NCI-H2196 treated with DMSO at 0.1 percent for 48 hours (cell line): ENCODE data around the gene GGA3.

ENCODE experiments used
- DNase-seq: peaks from one replicate; lab custom pipeline; 2025; ENCODE audit not compliant: unreplicated experiment; lab: John Stamatoyannopoulos, UW

Gene GGA3

DNA sequence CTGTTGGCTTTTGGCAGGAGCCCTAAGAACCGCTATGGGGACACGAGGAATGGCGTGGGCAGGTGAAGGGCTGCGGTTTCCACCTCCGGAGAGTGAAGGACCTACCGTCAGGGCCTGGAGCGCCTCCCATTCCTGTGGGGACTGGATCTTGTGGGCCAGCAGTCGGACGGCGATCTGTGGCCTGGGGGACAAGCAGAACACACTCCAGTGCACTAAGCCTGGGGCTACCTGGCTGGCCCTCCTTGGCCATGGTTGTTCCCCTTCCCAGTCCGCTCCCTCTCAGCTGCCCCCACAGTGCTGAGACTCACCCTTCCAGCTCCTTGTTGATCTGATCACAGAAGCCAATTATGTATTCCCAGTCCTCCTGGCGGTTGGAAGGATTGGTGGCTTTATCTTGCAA is 15.0 kb downstream of the GGA3 start:
- no peak for DNase-seq

DNA sequence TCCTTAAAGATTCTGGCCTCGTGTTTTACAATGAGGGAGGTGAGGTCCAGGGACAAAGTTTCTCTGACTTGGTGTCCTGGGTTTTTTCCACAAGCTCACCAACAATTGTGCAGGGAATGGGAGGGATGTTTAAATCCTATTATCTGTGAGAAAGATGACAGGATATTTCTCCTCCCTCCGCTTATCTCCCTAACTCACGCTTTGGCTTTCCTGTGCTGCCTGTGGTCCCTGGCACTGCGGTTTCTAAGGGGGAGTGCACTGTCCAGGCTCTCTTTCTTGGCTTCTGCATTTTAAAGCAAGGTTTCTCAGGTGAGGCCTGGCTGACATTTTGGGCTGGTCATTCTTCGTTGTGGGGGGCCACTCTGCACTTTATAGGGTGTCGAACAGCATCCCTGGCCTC is 16.4 kb downstream of the GGA3 start:
- DNase-seq = no peak

DNA sequence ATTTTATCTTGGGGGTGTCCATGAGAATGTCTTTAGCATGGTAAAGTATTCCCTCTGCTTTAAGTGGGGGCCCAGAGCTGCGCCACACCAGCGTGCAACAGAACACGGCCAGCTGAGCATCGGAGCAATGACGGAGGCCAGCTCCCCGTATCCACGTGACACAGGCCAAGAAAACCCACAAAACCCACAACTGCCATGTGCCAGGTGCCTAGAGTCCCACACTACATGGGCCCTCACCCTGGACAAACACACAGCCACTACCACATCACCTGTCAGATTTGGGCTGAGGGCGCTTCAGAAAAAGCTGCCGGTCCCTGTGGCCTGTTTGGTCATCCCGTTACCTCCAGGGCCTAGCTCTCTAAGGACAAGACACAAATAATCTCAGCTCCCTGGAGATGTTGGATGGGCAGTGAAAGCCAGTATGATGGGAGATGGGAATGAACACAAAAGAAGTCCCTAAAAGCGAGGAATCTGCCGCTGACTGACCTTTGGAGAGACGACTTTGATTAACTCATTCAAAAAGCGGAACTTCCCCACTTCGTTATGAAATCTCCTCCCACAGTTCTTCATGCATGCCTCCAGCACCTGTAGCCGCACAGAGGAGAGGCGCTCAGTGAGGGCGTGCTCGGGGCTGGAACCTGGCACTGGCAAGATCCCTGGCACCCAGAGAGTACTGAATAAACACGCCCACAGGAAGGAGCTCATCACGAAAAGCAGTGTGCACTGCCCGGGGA is 17.1 kb downstream of the GGA3 start:
- DNase-seq = no peak

DNA sequence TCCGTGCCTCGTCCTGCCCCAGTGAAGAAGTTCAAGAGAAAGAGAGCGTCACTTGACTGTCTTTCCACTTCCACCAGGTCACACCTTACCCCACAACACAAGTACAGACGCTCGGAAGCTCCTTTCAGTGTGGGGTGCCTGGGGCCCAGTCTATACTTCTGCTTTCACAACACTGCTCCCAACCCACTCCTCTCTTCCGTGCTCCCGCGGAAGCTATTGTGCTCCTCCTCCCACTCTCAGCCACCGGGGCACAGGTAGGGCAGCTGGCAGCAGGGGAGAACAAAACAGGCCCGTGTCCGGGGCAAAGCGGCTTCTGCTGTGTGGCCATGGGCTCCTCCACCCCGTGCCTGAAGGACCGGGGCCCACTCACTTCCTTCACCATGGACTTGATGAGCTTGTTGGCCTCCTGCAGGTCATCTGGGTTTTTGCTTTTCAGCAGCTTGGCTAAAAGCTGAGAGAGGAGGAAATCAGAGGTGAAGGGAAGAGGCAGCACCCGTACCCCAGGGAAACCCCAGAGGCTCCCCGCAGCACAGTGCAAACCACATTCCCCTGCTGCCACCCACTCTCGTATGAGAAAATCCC is 18.9 kb downstream of the GGA3 start:
- DNase-seq = no peak

DNA sequence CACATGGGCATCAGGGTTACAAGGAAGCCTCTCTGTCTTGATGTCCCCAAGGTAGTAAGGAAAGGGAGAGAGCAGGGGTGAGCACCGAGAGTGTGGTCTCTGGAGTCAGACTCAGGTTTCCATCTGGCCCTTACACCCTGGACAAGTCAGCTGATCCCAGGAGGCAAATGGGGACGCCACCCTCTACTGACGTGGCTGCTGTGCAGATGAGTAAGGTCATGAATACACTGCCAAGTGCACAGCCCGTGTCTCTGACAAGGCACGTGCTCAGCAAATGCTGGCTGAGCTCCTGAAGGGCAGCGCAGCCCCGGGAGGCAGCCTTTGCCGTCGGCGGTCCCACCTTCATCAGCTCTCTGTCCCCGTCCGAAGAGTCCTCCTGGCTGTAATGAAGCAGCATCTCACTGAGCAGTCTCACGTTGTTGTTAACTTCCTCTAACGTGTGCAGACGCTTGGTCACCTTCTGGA is 19.4 kb downstream of the GGA3 start:
- DNase-seq = no peak

DNA sequence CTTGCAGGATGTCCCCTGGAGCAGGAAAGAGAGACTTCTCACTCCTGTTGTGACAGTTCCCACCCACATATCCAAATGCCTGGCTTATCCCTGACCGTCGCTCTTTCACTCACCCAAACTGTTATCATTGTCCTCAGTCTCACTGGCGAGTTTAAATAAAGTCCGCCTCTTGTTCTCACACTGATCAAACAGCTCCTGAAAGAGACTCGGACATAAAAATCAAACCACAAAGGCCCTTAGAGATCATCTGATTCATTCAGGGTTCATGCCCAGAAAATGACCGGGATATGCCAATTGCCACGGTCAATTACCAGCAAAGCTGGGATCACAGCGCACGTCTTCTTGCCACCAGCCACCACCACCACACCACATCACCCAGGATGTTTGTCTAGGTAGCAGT is 19.9 kb downstream of the GGA3 start:
- DNase-seq = no peak

DNA sequence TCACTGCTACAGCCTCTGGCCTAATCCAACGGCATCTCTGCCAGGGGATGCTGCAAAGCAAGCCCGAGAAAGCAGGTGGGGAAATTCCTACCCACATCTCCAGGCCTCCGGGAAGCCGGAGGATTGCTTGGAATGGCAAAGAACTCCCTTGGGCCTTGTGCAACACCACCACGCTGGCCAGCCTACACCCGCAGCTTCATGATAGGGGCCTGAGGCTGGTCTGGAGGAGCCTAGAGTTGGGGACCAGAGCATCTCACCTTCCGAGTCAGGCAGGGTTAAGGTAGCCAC is 20.3 kb downstream of the GGA3 start:
- no peak for DNase-seq

DNA sequence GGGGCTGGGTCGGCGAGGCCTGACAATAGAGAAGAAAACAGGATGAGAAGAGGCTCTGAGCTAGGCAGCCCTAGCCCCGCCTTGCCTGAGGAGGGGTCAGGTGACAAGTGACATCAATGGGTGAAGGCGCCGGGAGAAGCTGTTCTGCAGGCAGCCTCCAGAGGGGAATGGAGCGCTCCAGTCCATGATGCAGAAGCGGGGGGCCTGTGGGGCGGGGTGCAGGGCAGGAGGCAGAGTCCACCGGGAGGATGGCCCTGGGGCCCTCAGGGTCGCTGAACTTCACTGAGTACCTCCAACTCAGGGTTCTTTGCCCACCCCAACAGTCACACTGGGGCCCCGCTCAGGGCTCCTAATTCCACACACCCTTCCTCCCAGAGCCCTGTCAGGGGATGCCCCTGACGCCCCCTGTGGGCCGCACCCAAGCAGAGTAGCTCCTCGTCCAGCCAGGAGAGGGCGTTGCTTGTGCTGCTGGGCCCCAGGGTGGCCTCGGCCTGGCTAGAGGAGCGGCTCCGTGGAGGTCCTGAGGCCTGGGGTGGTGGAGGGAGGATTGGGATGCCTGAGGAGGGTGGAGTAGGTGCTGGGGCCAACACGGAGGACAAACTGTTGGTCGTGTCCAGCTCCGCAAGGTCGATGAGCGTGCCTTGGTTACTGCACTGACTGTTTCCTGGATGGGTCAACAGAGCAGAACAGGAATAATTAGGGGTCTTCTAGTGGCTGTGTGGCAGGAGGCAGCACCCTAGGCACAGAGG is 20.8 kb downstream of the GGA3 start:
- DNase-seq = peak; percentile 66

DNA sequence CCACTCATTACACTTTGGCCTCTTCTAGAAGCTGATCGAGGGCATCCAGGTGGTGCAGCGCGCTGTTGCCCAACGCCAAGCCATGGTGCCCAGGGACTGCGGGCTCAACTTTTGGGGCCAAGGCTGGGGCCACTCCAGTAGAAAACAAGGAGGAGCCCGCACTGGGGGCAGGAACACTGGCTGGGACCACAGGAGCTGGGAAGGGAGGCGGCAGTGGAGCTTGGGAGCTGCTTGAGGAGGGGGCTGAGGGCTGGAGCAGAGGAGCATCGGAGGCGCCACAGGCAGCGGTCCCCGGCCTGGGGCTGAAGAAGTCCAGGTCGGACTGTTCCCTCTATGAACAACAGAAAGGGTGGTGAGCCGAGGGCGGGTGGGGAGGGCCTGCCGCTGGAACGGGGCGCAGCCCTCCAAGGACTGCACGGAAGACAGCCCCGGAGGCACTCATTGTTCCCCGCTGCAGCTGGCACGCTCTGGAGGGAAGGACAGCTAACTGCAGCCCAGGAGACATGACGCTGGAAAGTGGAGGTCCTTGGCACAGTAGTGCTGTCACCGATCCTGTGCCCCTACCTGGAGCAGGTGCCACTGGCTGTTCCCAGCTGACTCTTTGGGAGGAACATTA is 21.5 kb downstream of the GGA3 start:
- DNase-seq = no peak

DNA sequence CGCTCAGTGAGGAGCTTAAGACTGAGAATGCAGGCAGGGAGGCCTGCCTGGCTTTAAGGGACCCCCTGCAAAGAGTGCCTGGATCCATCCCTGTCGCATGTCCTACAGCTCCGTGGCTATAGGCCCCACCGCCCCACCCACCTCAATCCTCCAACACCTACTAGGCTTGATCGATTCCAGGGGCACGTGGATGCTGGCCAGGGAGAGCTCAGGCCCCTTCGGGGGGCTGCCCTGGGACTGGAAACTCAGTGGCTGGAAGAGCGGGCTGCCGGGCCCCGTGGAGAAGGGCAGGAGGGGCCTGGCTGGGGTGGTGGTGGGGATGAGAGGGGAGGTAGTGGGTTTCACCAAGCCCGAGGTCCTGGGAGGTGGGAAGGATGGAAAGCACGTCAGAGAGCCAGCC is 22.2 kb downstream of the GGA3 start:
- no peak for DNase-seq

DNA sequence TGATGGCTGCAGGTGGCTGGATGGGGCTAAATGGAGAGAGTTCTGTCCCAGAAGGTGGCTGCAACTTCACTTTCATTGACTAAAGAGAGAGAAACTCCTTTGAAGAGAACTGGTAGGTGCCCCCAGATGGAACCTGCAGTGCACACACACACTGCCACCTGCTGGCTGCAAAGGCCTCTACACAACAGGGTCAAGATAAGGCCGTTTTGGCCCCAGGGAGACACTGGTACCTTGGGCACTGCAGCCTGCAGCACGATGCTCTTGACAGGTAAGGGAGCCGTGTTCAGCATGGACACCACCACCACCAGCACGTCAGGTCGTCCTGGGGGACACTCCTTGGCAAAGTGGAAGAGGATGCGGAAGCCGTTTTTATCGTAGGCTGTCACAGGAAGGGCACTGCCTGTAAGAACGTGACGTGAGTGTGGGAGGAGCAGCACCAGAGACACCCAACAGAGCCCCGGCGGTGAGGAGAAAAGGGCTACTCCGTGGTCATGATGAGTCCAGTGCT is 22.7 kb downstream of the GGA3 start:
- DNase-seq = peak; percentile 59

DNA sequence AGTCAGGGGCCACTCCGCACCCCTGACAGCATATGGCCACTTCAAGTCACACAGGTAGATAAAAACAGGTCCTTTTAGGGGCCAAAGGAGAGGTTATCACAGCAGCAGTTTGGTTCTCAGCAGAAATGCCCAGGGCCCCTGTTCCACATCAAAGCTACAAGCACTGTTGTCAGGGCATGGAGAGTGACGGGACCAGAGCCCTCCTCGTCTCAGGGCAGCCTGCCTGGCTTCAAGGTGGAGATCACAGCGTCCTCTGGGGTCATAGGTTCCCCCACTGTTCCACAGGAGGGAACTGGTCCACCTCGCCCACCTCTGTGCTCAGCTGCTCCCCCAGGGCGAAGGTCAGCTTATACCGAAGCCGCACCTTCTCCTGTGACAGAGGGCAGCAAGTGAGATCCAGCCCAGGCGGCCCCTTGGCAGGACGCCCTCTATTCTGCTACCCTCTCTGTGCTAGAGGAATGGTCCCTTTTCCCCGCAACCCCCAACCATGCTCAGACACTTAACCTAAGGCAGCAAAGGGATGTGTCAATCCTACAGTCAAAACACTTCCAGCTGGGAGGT is 23.3 kb downstream of the GGA3 start:
- DNase-seq = no peak

DNA sequence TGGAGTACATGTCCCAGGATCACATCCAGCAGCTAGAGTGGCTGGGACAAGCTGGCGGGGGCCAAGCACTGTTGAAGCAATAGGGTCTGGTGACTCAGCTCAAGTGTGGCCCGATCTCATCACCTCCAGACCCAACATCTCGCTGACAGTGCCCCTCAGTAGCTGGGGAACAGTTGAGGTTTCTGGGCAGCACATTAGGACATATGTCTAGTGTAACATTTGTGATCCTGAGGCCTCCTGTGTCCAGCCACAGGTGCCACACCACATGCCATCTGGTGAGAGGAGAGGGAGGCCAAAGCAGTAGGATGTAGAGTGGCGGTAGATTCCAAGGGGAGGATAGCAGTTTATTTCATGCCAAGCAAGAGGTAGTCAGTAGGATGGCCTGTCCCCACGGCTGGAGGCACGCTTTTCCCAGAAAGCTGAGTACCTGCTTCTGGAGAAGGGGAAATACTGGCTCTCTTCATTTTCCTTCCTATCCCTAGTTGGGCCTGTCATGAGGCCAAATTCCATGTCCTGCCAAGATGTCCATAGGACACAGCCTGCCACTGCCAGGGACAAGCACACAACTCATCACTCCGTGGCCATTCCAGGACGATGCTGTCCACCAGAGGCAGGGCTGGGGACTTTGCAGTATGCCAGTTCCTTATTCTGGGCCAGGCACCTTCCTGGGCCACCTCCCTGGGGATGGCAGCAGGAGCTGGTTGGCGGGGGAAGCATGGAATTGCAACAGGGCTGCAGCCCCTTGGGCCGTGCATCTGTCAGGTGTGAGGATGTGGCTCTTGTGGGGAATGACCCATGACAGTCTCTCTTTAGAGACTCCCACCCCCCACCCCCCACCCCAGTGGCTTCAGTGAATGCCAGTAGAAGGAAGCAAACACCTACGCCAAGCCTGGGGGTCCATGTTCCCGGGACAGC is 24.0 kb downstream of the GGA3 start:
- no peak for DNase-seq

DNA sequence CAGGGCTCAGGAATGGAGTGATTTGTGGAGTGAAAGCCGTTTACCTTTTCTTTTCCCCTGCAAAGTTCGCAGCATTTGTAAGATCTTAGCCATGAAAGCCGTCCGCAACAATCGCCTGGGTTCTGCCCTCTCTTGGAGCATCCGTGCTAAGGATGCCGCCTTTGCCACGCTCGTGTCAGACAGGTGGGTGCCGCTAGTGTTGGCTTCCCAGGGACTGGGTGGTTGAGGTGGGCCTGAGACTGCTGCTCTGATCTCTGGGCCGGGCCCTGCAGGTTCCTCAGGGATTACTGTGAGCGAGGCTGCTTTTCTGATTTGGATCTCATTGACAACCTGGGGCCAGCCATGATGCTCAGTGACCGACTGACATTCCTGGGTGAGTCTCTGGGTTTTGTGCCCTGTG is 28.6 kb downstream of the GGA3 start:
- no peak for DNase-seq

DNA sequence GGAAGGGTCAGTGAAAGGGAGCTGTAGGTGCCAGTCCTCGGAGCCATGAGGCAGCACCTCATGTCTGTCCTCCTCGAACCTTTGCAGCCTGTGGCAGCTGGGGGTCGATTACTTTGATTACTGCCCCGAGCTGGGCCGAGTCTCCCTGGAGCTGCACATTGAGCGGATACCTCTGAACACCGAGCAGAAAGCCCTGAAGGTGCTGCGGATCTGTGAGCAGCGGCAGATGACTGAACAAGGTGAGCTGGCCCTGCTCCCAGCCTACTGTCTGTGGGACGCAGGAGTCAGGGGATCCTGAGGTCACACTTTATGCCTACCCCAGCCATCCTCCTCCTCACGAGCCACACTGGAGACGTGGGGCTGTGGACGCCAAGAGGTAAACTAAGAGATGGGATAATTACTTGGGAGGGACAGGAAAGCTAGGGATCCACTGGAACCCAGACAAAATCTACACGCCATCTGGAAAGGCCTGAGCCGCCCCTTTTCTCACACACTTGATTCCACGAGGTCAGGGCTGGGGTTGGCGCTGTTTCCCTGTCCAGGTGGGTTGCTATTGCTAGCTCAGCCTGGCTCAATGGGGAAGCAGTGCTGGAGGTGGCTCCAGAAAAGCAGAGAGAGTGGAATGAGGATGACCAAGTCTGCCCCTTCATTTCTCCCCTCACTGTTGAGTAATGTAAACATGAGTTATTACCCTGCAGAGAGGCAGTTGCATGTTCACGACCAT is 29.5 kb downstream of the GGA3 start:
- DNase-seq = no peak

DNA sequence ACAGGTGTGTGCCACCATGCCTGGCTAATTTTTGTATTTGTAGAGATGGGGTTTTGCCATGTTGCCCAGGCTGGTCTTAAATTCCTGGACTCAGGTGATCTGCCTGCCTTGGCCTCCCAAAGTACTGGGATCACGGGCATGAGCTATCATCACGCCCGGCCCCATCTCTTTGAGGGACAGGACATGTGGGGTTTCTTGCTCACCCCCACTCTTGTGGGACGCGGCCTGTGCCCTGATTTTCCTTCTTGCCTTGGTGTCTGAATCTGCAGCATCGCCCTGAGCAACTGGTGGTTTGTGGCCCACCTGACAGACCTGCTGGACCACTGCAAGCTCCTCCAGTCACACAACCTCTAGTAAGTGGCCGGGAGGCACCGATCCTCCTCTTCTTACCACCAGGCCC is 30.3 kb downstream of the GGA3 start:
- no peak for DNase-seq

DNA sequence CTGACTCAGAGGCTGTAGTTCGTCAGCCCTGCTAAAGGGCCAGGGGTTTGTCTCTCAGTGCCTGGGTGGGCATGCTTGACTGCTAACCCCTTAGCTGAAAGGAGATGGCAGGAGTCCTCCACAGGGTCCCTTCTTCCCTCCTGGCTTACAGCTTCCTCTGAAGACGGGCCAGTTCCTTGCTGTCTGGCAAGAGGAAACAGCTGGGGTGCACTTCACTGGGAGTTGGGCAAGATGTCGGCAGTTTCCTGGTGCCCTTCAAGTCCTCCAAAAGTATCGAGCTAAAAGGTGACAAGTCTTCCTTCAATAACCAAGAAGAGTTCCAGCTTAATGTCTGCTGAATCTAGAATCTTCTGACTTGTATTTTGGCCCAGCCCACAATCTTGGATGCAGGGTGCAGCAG is 32.6 kb downstream of the GGA3 start:
- no peak for DNase-seq

DNA sequence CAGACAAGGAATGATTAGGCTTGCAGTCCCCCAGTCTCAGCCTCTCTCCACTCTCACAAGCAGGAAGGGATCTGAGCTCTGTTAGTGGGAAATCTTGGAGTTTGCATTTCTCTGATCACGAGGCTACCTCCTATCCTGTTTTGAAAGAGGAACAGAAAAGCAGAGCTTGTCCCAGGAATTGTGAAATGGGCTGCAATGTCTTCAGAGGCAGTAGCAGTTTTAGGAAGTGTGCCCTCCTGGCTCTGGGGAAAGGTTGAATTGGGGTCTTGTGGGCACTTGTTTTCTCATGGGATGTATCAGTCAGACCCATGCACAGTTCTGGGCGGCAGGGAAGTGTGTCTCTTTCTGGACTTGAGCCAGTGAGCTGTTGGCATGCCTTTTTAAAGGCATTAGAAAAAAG is 33.1 kb downstream of the GGA3 start:
- DNase-seq = no peak

DNA sequence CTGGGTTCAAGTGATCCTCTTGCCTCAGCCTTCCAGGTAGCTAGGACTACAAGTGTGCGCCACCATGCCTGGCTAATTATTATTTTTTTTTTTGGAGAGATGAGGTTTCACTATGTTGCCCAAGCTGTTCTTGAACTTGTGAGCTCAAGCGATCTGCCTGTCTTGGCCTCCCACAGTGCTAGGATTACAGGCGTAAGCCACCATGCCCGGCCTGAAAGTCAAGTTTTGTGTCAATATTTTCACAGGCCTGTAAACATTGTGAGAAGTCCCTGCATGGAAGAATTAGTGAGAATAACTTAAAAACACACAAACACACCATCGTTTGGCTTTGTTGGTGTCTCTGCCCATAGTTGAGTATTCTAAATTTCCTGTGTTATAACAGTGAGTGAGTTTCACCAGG is 33.7 kb downstream of the GGA3 start:
- no peak for DNase-seq

DNA sequence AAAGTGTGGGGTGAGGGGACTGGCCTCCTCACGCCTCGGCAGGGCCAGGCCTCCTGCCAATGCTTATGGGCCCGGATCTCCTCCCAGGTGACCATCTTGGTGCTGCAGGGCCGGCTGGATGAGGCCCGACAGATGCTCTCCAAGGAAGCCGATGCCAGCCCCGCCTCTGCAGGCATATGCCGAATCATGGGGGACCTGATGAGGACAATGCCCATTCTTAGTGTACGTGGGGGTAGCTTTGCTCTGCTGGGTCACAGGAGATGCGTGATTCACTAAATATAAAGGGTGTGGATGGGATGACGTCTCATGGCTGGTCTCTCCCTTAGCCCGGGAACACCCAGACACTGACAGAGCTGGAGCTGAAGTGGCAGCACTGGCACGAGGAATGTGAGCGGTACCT is 36.4 kb downstream of the GGA3 start:
- DNase-seq = no peak
